ENCODE results near the gene TAS1R3. TPM values are rescaled to one million over a fixed set of nuclear protein-coding genes. Genes with fewer than 3 reads are reported as not detected.
"Not testable (repeated sequence)": the region's sequence is repeated elsewhere in the genome, so short reads cannot be mapped to it uniquely, and the experiment has no call there.

TAS1R3 gene
- polyA plus RNA-seq, 3 donors: 0.10 to 0.45 (median 0.19) TPM

DNA sequence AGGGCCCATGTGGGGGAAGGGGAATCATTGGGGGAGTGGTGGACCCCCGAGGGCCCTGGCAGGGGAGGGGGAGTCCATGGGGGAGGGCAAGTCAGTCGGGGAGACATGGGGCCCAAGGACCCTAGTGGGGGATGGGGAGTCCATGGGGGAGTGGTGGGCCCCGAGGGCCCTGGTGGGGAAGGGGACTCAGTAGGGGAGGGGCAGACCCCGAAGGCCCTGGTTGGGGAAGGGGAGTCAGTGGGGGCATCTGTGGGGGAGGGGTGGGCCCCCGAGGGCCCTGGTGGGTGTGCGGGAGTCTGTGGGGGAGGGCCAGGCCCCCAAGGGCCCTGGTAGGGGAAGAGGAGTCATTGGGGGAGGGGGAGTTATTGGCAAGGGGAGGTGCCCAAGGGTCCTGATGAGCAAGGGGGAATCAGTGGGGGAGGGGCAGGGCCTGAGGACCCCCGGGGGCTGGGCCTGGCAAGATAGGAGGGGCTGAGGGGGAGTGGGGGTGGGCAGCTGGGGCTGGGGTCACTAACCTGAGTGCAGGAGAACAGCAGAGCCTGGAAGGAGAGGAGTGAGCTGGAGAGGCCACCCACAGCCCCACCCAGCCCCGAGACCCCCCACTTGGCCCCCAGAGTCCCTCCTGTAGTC, 25.2 kb downstream of the TAS1R3 start:
- H3K27ac ChIP-seq (ENCODE audit: low read depth, low read length): peak overlapping the region; percentile 13
- WGBS, 3 donors: 36 to 45% (median 41%) methylated on average over 6 to 8 of the region's 8 CpGs

DNA sequence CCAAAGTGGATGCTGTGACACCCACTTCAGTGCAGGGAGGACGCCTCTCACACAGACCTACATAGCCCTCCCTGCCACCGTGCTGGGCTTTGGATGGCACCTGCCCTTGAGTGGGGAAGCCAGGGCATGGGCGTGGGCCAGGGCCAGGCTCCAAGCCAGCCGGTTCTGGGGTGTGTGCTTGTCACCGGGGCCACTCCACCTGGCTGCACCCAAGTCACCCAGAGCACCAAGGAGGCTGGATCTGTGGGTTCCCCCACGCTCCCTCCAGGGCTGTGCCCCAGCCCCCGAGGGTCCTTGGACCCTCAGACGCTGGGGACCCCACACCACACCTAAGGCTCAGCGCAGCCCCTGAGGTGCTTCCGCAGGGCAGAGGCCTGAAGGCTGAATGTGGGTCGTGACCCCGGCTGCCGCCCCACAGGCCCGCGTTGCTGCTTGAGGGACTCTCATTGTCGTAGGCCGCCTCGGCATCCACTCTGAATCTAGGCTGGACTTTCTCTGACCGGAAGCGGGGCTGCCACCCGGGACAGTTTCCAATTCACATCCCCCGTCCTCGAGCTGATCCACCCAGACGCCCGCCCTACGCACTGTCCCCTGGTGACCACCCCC, 25.8 kb downstream of the TAS1R3 start:
- WGBS, 3 donors: 37 to 60% (median 52%) methylated on average over 26 of the region's 26 CpGs
- H3K27ac ChIP-seq (ENCODE audit: low read depth, low read length): peak overlapping the region; percentile 13

DNA sequence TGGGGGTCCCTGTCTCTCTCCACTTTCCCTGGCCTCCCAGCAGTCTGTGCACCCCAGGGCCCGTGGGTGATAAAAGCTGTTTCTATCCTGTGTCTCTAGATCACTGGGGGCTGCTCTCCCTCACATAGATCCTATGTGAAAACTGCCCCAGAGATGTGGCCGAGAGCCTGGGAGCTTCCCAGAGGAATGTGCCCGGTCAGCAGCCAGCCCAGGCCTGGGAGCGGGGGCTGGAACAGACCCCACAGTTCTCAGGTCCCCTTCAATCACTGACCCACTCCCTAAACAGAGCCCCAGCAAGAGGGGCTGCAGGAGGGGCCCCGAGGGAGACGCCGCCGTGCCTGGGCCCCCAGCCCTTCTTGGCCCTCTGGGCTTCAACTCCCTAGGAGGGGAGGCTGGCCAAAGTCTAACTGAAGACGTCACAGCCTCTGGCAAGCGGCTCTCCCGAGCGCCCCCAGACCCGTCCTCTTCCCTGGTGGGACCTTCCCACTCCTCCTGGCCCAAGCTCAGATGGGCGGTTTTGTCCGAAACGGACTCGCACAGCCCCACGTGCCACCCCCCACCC, 26.9 kb downstream of the TAS1R3 start:
- WGBS, 3 donors: 19 to 27% (median 24%) methylated on average over 17 to 18 of the region's 18 CpGs
- H3K27ac ChIP-seq (ENCODE audit: low read depth, low read length): no peak overlapping the region

DNA sequence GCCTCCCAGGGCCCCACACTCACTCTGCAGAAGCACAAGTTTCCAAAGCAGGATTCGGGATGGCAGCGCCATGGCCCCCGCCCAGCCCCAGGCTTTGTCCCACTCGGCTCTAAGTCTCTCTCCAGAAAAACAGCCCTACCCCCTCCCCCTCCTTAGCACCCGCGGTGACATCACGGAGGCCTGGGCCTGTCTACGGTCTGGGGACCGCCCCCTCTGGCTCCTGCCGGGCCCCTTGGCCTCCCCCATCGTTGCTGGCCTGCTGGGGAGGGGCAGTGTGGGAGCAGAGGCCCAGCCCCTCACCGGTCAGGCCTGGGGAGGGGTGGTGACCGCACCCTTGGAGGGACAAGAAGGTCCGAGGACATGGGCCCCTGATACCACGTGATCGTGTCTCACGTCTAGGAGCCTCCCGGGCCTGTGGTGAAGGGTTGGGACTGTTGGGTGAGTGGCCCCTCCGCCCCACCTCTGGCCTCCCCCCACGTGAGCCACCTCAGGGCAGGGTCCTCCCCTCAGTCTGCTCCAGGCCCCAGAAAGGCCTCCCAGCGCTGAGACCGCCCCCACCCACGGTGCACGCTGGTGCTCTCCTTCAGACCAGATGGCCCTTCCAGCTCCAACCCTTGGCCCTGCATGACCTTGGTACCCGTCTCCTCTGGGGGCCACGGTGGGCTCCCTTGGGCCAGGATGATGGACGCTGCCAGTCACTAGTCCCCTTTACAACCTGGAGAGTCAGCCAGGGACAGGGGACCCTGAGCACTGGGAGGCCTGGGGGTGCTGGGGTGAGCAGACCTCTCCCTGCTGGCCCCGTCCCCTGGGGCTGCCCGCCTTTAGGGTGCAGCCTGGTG, 27.6 kb downstream of the TAS1R3 start, which contains the start of gene MXRA8:
Gene MXRA8, minus strand, starts transcription at position 123 of the 839 bp plus-strand sequence. Its CDS starts 51 bp downstream, at position 72.
- no peak within 1 kb of the TSS for H3K27ac ChIP-seq (ENCODE audit: low read depth, low read length)
- 26 to 29% (median 29%) methylated on average over 25 to 29 of the region's 29 CpGs for WGBS, 3 donors

DNA sequence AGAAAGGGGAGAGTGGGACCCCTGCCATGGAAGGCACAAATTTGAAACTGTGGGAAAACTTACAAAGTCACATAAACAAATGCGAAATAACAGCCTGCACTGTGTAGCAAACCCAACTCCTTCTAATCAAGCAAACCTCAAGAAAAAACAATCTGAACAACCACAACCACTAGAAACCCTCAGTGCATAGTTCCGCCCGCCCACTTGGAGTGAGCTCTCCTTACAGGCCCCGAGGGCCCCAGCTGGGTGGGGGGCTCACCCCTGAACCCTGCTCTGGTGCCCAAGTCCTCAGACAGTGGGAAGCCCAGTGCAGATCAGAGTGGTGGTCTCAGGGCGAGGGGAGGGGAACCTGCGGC, 28.2 kb downstream of the TAS1R3 start:
- 50 to 69% (median 61%) methylated on average over 6 of the region's 6 CpGs for WGBS, 3 donors
- no peak overlapping the region for H3K27ac ChIP-seq (ENCODE audit: low read depth, low read length)

DNA sequence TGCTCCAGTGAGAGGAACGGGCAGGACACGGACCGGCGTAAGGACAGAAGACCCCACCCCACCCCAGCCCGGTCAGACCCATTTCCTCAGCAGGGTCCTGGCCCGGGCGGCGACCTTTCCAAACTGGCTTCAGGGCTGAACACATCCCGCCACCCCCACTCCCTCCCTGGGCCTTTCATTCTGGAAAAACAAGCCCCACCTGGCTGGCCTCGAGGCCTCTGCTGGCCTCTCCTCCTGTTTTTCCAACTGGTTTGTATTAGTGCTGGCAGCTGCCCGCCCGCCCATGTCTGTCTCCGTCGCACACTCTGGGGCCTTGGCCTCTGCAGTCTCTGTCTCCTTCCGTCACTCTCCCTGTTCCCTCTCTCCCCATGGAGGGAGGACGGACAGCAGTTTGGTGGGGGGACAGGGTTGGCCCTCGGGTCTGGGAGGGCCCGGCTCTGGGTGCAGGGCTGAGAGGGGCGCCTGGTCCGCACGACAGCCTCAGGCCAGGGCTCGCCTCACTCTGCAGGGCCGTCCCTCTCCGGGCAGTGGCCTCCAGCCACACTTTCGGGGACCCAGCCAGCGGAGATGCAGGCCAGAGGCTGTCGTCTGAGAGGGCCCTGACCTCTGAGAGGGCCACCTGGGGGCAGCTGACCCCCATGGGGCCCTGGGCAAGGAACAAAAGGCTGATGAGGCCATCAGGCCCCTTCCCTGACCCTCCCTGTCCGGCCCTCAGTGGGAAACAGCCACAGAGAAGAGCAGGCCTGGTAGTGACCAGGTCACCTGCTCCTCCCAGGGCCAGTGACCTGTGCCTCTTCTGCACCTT, 28.8 kb downstream of the TAS1R3 start:
- H3K27ac ChIP-seq (ENCODE audit: low read depth, low read length): no peak overlapping the region
- 56 to 70% (median 60%) methylated on average over 27 to 28 of the region's 28 CpGs for WGBS, 3 donors

DNA sequence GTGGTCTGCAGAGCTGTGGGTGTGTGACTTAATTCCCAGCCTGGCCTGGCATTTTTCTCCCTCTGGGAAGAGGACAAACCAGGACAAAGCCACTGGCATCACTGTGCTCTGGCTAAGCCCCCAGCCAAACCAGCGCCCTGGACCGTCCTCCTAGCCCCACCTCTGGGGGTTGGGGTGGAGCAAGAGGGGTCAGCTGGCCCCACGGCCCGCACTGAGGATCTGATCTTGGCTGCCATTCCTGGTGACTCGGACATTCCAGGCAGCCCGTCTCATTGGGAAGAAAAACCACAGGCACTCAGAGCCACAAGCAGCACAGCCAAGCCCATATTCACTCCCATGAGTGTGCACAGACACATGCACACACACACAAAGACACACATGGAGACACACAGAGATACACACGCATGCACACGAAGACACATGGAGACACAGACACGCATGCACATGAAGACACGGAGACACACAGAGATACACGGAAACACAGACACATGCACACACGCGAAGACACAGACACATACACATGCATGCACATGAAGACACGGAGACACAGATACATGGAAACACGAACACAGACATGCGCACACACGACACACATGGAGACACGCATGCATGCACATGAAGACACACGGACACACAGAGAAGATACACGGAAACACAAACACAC, 29.6 kb downstream of the TAS1R3 start:
- H3K27ac ChIP-seq (ENCODE audit: low read depth, low read length): no peak overlapping the region
- 58 to 76% (median 65%) methylated on average over 20 of the region's 20 CpGs for WGBS, 3 donors

DNA sequence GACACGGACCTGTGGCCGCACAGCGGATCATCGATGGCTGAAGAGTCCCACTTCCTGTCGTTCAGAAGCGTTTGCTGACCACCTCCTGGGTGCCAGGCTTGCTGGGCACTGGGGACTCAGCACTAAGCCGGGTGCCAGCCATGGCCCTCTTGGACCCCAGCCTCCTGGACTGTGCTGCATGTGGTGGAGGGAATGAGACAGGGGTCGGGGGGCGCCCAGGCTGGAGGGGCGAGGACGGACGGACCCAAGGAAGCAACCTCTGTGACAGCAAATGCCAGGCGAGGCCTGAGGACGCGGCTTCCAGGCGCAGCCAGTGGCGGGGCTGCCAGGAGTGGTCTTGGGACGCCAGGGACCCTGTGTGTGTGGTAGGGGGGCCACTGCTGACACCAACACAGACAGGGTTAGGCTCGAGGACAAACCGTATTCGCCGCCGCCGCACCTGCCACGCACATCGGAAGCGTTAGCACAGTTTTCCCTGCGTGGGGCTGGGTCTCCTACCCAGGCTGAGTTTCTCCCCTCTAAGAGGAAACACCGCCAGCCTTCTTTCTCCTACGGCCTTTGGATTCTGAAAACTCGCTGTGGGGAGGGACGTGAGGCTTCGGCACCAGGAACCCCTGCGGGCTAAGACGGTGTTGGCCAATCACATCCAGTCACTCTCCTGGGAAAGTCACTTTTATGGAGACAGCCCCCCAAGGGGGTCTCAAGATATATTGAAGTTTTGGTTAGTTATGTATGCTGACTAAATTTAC, 30.3 kb downstream of the TAS1R3 start:
- 64 to 78% (median 68%) methylated on average over 34 to 35 of the region's 35 CpGs for WGBS, 3 donors
- H3K27ac ChIP-seq (ENCODE audit: low read depth, low read length): peak overlapping the region; percentile 26

DNA sequence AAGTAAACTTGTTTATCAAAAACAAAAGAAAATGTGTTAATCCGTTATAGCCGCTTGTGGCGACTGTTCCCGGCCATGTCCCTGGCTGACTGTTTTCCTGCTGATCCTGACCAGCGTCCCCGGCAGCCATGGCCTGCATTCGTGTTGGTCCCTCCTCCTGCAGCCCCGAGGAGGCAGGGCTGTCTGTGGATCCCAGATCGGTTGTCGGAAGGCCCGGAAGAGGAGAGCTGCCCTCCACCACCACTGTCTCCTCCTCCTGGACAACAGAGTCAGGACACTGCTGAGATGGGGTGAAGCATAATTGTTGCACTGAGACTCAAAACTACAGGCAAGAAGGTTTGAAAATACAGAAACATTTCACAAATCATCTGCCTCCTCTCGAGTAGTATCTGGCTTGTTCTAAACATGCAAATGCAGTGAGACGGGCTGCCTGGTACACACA, 30.9 kb downstream of the TAS1R3 start:
- no peak overlapping the region for H3K27ac ChIP-seq (ENCODE audit: low read depth, low read length)
- WGBS, 3 donors: 20 to 35% (median 21%) methylated on average over 13 of the region's 13 CpGs

DNA sequence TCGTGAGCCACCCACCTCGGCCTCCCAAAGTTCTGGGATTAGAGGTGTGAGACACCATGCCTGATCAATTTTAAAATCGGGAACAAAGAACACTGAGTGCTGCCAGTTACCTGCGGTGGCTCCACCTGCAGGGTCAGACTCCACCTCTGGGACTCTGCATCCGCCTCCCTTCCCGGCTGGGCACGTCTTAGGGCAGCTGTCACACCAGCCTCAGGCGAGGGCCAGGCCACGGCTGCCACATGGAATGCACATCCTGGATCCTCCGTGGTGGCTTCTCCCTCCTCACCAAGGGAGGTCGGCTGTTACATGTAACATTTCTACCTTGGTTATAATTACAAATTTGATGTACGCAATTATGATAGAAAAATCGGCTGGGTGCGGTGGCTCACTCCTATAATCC, 33.2 kb downstream of the TAS1R3 start:
- 63 to 84% (median 82%) methylated on average over 14 of the region's 14 CpGs for WGBS, 3 donors
- H3K27ac ChIP-seq (ENCODE audit: low read depth, low read length): no peak overlapping the region

DNA sequence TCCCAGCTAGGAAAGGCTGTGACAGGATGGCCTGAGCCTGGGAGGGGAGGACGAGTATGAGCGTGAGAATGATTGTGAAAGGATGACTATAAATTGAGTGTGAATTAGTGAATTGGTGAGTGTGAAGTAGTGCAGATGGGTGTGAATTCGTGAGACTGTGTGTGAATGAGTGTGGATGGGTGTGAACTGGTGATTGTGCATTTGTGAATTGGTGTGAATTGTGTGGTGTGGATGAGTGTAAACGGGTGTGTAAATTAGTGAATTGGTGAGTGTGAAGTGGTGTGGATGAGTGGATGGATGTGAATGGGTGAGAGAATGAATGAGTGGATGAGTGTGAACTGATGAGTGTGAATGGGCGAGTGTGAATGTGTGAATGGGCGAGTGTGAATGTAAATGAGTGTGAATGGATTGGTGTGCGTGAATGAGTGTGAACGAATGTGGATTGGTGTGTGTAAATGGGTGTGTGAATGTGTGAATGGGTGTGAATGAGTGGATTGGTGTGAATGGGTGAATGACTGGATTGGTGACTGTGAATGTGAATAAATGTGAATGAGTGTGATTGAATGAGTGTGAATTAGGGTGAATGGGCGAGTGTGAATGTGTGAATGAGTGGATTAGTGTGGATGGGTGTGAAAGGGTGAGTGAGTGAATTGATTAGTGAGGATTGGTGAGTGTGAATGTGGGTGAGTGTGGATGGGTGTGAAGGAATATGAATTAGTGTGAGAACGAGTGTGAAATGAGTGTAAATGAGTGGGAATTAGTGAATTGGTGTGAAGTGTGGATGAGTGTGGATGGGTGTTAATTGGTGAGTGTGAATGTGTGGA, 35.0 kb downstream of the TAS1R3 start:
- 77 to 87% (median 84%) methylated on average over 10 of the region's 10 CpGs for WGBS, 3 donors
- H3K27ac ChIP-seq (ENCODE audit: low read depth, low read length): no peak overlapping the region

DNA sequence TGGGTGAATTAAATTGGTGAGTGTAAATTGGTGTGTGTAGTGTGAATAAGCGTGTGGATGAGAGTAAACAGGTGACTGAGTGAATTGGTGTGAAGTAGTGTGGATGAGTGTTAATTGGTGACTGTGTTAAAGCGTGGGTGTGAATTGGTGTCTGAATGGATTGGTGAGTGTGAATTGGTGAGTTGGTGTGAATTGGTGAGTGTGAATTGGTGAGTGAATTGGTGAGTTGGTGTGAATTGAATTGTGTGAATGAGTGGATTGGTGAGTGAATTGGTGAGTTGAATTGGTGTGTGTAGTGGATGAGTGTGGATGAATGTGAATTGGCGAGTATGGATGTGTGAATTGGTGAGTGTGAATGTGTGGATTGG, 35.6 kb downstream of the TAS1R3 start:
- H3K27ac ChIP-seq (ENCODE audit: low read depth, low read length): no peak overlapping the region
- WGBS, 3 donors: 94 to 98% (median 97%) methylated on average over 3 of the region's 3 CpGs

DNA sequence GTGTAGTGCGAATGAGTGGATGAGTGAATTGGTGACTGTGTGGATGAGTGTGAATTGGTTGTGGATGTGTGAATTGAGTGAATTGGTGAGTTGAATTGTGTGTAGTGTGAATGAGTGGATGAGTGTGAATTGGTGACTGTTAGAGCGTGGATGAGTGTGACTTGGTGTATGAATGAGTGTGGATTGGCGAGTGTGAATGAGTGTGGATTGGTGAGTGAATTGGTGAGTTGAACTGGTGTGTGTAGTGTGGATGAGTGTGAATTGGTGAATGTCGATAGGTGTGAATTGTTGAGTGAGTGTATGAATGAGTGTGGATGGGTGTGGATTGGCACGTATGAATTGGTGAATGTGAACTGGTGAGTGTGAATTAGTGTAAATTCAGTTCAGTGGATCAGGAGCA, 36.2 kb downstream of the TAS1R3 start:
- WGBS, 3 donors: 95 to 98% (median 98%) methylated on average over 5 of the region's 5 CpGs
- no peak overlapping the region for H3K27ac ChIP-seq (ENCODE audit: low read depth, low read length)

DNA sequence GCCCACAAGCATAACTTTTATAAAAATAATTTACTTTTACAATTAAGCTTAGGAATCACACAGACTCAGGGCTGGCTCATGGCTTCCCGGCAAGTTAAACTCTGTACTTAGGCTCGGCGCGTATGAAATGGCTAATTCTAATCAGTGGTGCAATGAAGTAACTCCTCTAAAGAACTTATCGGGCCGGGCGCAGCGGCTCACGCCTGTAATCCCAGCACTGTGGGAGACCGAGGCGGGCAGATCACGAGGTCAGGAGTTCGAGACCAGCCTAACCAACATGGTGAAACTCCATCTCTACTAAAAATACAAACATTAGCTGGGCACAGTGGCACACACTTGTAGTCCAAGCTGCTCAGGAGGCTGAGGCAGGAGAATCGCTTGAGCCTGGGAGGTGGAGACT, 39.0 kb downstream of the TAS1R3 start:
- 90 to 95% (median 93%) methylated on average over 14 of the region's 14 CpGs for whole genome bisulfite sequencing, 3 donors
- H3K27ac ChIP-seq (ENCODE audit: low read depth, low read length): not testable (repeated sequence)

DNA sequence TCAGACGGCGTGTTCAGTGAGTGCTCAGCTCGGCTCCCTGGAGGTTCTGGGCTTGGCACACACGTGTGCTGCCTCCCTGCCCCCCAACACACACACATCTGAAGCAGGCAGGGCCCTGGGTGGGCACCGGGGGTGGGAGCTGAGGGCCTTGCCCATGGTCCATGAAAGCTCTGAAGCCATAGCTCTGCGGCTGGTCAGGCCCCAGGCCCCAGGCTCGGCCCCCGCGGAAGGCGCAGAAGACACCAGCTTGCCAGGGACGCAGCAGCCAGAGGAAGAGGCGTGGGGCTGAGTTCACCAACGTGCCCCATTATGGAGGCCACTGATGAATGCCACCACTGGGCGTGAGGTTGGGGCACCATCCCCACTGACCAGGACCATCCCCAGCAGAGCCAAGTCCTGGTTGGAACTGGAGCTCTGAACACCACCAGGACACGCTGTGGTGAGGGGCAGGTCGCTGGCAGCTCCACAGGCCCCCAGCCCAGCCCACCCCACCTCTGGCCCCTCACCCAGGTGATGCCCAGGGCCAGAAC, 39.8 kb downstream of the TAS1R3 start:
- 75 to 84% (median 80%) methylated on average over 15 to 16 of the region's 16 CpGs for WGBS, 3 donors
- no peak overlapping the region for H3K27ac ChIP-seq (ENCODE audit: low read depth, low read length)

DNA sequence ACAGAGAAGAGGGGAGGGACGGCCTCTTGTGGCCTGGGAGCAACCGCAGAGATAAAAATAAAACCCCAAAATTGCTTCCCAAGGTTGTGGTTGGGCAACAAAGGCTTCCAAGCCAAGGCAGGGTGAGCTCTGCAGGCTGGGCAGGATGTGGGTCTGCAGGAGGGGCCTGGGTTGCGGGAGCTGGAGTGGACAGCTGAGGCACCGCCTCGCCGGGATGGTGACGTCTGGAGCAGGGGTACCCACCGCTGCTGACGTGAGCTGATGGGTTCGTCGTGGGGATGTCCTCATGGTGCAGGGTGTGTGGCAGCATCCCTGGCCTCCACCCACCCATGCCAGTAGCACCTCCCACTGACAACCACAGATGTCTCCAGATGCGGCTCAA, 40.3 kb downstream of the TAS1R3 start:
- H3K27ac ChIP-seq (ENCODE audit: low read depth, low read length): no peak overlapping the region
- WGBS, 3 donors: 34 to 59% (median 41%) methylated on average over 12 of the region's 12 CpGs
